IPS DF 4.7 (cell line): Measurements from ENCODE around the gene DRAM2.
"Not testable (repeated sequence)": the region's sequence is repeated elsewhere in the genome, so short reads cannot be mapped to it uniquely, and the experiment has no call there.

Source experiments
- DNase-seq: peaks from one replicate; pipeline ENCODE4 v3.0.0-alpha.2; 2013; ENCODE audit warnings: low spot score; ENCODE audit errors: extremely low read depth

The DRAM2 gene

DNA sequence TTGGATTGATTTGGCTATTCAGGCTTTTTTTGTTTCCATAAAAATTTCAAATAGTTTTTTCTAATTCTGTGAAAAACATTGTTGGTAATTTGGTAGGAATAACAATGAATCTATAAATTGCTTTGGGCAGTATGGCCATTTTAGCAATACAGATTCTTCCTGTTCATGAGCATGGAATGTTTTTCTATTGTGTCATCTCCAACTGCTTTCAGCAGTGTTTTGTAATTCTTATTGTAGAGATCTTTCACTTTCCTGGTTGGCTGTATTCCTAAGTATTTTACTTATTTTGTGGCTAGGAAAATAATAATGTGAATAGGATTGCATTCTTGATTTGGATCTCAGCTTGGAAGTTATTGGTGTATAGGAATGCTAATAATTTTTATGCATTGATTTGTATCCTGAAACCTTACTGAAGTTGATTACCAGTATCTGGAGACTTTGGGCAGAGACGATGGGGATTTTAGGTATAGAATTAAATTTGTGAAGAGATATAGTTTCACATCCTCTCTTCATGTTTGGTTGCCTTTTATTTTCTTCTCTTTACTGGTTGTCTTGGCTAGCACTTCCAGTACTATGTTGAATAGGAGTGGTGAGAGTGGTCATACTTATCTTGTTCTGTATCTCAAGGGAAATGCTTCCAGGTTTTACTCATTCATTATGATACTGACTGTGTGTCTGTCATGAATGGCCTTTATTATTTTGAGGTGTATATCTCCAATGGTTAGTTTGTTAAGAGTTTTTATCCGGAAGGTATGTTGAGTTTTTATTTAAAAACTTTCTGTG is 57.3 kb downstream of the DRAM2 start:
- DNase-seq, result no peak

GRCh38 chr1:111079329-111079728 is 60.6 kb downstream of the DRAM2 start:
- not testable (repeated sequence) for DNase-seq

GRCh38 chr1:111077312-111077711 is 62.6 kb downstream of the DRAM2 start:
- not testable (repeated sequence) for DNase-seq
